IMR-90 (cell line): ENCODE results near the gene CASTOR2. TPM values are rescaled to one million over a fixed set of nuclear protein-coding genes. Genes with fewer than 3 reads are reported as not detected.
A peak's percentile ranks its signal among the peaks of the same experiment; 100 is the strongest.

ENCODE experiments used
- ATAC-seq: fragments of 200-7000 bp; cut with Tn5 transposase; 2 replicates; pipeline ENCODE4 v1.9.1; 2020; ENCODE audit warnings: low read depth, mild to moderate bottlenecking, moderate library complexity
- BruUV-seq: library from RNA; stranded (reverse); fragments of 400-500 nt; replicated peaks from 2 replicates; lab custom pipeline; 2021; lab: Mats Ljungman, UMichigan
- CTCF ChIA-PET: fragments of 300-600 bp; formaldehyde crosslinking; extraction: SDS; loops from one replicate; lab custom pipeline; 2021; ENCODE audit warnings: antibody characterized with exemption; lab: Yijun Ruan, JAX
- POLR2A ChIA-PET: fragments of 300-600 bp; sonication (Branson Sonifier 250); formaldehyde crosslinking; loops from one replicate; lab custom pipeline; 2022; ENCODE audit warnings: antibody characterized with exemption; ENCODE audit not compliant: unreplicated experiment; lab: Charles Lee
- DNase-seq: peaks from one replicate; pipeline ENCODE4 v3.0.0; 2013
- H2AFZ ChIP-seq: replicated peaks from 2 replicates; pipeline ENCODE3; 2013; ENCODE audit warnings: low read length, mild to moderate bottlenecking; ENCODE audit not compliant: poor library complexity
- H2AK5ac ChIP-seq: 2 replicates; pipeline ENCODE4 v1.6.1; 2013; ENCODE audit warnings: low read depth, low read length, inconsistent platforms
- H2AK9ac ChIP-seq: replicated peaks from 2 replicates; pipeline ENCODE3; 2013; ENCODE audit warnings: mild to moderate bottlenecking, low read depth, low read length, moderate library complexity; ENCODE audit not compliant: poor library complexity
- H2BK120ac ChIP-seq: 2 replicates; pipeline ENCODE4 v1.6.1; 2013; ENCODE audit warnings: low read depth, low read length, inconsistent platforms
- H2BK15ac ChIP-seq: 3 replicates; pipeline ENCODE4 v1.6.1; 2013; ENCODE audit warnings: low read depth, low read length, inconsistent platforms
- H2BK20ac ChIP-seq: 2 replicates; pipeline ENCODE4 v1.6.1; 2013; ENCODE audit warnings: low read depth, mild to moderate bottlenecking, inconsistent platforms, low read length, moderate library complexity
- H2BK5ac ChIP-seq: 2 replicates; pipeline ENCODE4 v1.6.1; 2013; ENCODE audit warnings: mild to moderate bottlenecking, low read depth, low read length, inconsistent platforms; ENCODE audit not compliant: poor library complexity, severe bottlenecking
- H3K14ac ChIP-seq: replicated peaks from 2 replicates; pipeline ENCODE4 v1.6.1; 2013; ENCODE audit warnings: low read depth, low read length, inconsistent platforms
- H3K18ac ChIP-seq: 2 replicates; pipeline ENCODE4 v1.6.1; 2013; ENCODE audit warnings: low read depth, low read length, control low read depth
- H3K23ac ChIP-seq: 2 replicates; pipeline ENCODE4 v1.6.1; 2013; ENCODE audit warnings: low read depth, low read length, inconsistent platforms
- H3K27ac ChIP-seq: 2 replicates; pipeline ENCODE4 v1.5.1; 2013; ENCODE audit warnings: mild to moderate bottlenecking, control low read depth, low read length; ENCODE audit not compliant: insufficient read depth
- H3K27me3 ChIP-seq: 2 replicates; pipeline ENCODE4 v1.6.1; 2013; ENCODE audit warnings: low read length; ENCODE audit not compliant: control insufficient read depth, insufficient read depth
- H3K36me3 ChIP-seq: 2 replicates; pipeline ENCODE4 v1.6.1; 2013; ENCODE audit warnings: low read length, mixed read lengths; ENCODE audit not compliant: control insufficient read depth, insufficient read depth
- H3K4ac ChIP-seq: 2 replicates; pipeline ENCODE4 v1.6.1; 2013; ENCODE audit warnings: low read depth, low read length, inconsistent platforms
- H3K4me1 ChIP-seq: 2 replicates; pipeline ENCODE4 v1.6.1; 2013; ENCODE audit warnings: low read length, mixed read lengths; ENCODE audit not compliant: control insufficient read depth, insufficient read depth
- H3K4me2 ChIP-seq: 2 replicates; pipeline ENCODE4 v1.6.1; 2013; ENCODE audit warnings: low read depth, mild to moderate bottlenecking, control low read depth, low read length, moderate library complexity
- H3K4me3 ChIP-seq: 2 replicates; pipeline ENCODE4 v1.5.1; 2013; ENCODE audit warnings: low read depth, mild to moderate bottlenecking, control low read depth, low read length, moderate library complexity; ENCODE audit not compliant: insufficient read depth
- H3K56ac ChIP-seq: 2 replicates; pipeline ENCODE4 v1.6.1; 2013; ENCODE audit warnings: low read length, inconsistent platforms; ENCODE audit not compliant: insufficient read depth; ENCODE audit errors: extremely low read depth
- H3K79me1 ChIP-seq, 2 experiments: 2 replicates each; pipeline ENCODE4 v1.6.1; 2013; ENCODE audit warnings: low read length in 2 of 2, inconsistent platforms in 1 of 2, low read depth in 1 of 2
- H3K9ac ChIP-seq: 2 replicates; pipeline ENCODE4 v1.6.1; 2013; ENCODE audit warnings: low read depth, low read length, control low read depth
- H3K9me1 ChIP-seq: 2 replicates; pipeline ENCODE4 v1.6.1; 2013; ENCODE audit warnings: low read length, inconsistent platforms; ENCODE audit not compliant: insufficient read depth
- H3K9me3 ChIP-seq: 2 replicates; pipeline ENCODE4 v1.6.1; 2013; ENCODE audit warnings: low read length; ENCODE audit not compliant: control insufficient read depth, insufficient read depth
- H4K20me1 ChIP-seq: 2 replicates; pipeline ENCODE4 v1.6.1; 2013; ENCODE audit warnings: low read length, inconsistent platforms; ENCODE audit not compliant: insufficient read depth
- H4K5ac ChIP-seq: 2 replicates; pipeline ENCODE4 v1.6.1; 2013; ENCODE audit warnings: mild to moderate bottlenecking, low read depth, low read length, control low read depth
- H4K8ac ChIP-seq, 2 experiments: 2 replicates each; pipeline ENCODE4 v1.6.1; 2013; ENCODE audit warnings: low read depth in 2 of 2, low read length in 2 of 2, control low read depth in 1 of 2, inconsistent platforms in 1 of 2
- H4K91ac ChIP-seq: 2 replicates; pipeline ENCODE4 v1.6.1; 2013; ENCODE audit warnings: low read depth, low read length, inconsistent platforms; ENCODE audit not compliant: insufficient read depth
- FOS ChIP-seq: fragments of 150-350 bp; IDR thresholded peaks from 2 replicates; pipeline ENCODE4 v1.6.1; 2016; ENCODE audit warnings: low read depth, low read length
- USF2 ChIP-seq: fragments of 150-350 bp; IDR thresholded peaks from 2 replicates; pipeline ENCODE4 v1.6.1; 2017; ENCODE audit warnings: mild to moderate bottlenecking, antibody characterized with exemption, low read length, low read depth
- WGBS, 2 experiments: methylation state at CpG; one replicate each; pipeline versions ENCODE4 v1.1.5 to v1.1.7; 2013; ENCODE audit warnings: missing lambda C conversion rate in 2 of 2; ENCODE audit not compliant: insufficient read length in 1 of 2; ENCODE audit errors: extremely low coverage in 2 of 2; 5-methylcytosine and 5-hydroxymethylcytosine counted together
- dilution Hi-C: fragments of 300-500 bp; cut with HindIII; formaldehyde crosslinking; loops from one replicate; pipeline ENCODE4 v1.14.3; 2018; ENCODE audit warnings: low sequenced_read_pairs; ENCODE audit not compliant: unreplicated experiment
- in situ Hi-C: fragments of 300-500 bp; cut with MboI; formaldehyde crosslinking; loops from 3 replicates; pipeline ENCODE4 v1.14.3; 2019; ENCODE audit warnings: low sequenced_read_pairs, inconsistent platforms, mixed read lengths
- intact Hi-C: fragments of 100-400 bp; cut with micrococcal nuclease; formaldehyde crosslinking; loops from 2 replicates; pipeline ENCODE4 v1.10.0; 2022
- polyA plus RNA-seq, 3 experiments: library from polyadenylated mRNA; depleted of rRNA; stranded (reverse); fragments of >200 nt; gene quantifications; 2 replicates each; pipeline ENCODE4 v1.2.3, GENCODE V29; 2012; ENCODE audit warnings: low replicate concordance in 1 of 3
- total RNA-seq: library from RNA; depleted of rRNA; stranded (reverse); fragments of >200 nt; gene quantifications from 2 replicates; pipeline ENCODE4 v1.2.3, GENCODE V29; 2012
- TF ChIP-seq, protein P1 (sequence below): fragments of 150-350 bp; IDR thresholded peaks from 2 replicates; pipeline ENCODE4 v1.6.1; 2016; ENCODE audit warnings: low read depth, mild to moderate bottlenecking, low read length, moderate library complexity, borderline replicate concordance

The CASTOR2 gene
- total and polyA plus RNA-seq, 2 of the 4 experiments (the other 2 are of a cell fraction), result 5.2 to 8.0 TPM

- H4K8ac ChIP-seq, result peak overlapping the region in 1 of 2 experiments; percentile 43; a peak in 2 of 4 replicates
- H3K9me1 ChIP-seq, result peaks cover 39% of the 10 kb centered on the region
- no peak overlapping the region for H2AK9ac ChIP-seq
- intact Hi-C loops (no loop called here), in situ Hi-C loops (no loop called here), dilution Hi-C loops (no loop called here)
- TF ChIP-seq FOS, result 0 out of 2 replicates have a peak, but pooled peaks have one; percentile 14
- TF ChIP-seq, protein P1, sequence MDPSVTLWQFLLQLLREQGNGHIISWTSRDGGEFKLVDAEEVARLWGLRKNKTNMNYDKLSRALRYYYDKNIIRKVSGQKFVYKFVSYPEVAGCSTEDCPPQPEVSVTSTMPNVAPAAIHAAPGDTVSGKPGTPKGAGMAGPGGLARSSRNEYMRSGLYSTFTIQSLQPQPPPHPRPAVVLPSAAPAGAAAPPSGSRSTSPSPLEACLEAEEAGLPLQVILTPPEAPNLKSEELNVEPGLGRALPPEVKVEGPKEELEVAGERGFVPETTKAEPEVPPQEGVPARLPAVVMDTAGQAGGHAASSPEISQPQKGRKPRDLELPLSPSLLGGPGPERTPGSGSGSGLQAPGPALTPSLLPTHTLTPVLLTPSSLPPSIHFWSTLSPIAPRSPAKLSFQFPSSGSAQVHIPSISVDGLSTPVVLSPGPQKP, result no peak
- peak; percentile 43 for TF ChIP-seq USF2
- H2BK120ac ChIP-seq, result no peak overlapping the region
- peaks cover 19 to 54% of the 10 kb centered on the region in 2 experiments for H3K79me1 ChIP-seq
- no peak overlapping the region for H3K14ac ChIP-seq
- no peak overlapping the region for H3K4me3 ChIP-seq
- no peak overlapping the region for H4K91ac ChIP-seq
- peak overlapping the region; percentile 16; the same call in 1 of the 2 replicates for H3K27ac ChIP-seq
- POLR2A ChIA-PET, result no interaction called here
- CTCF ChIA-PET, result no interaction called here
- no peaks in the 10 kb centered on the region for H3K9me3 ChIP-seq
- H2AK5ac ChIP-seq, result no peak overlapping the region
- peak; percentile 95 for DNase-seq
- no peak overlapping the region for H2AFZ ChIP-seq
- no peak overlapping the region for H3K4ac ChIP-seq
- no peak overlapping the region for H2BK20ac ChIP-seq
- no peak overlapping the region for H4K5ac ChIP-seq
- no peaks in the 10 kb centered on the region for H3K27me3 ChIP-seq
- H3K36me3 ChIP-seq, result peaks cover 48% of the 10 kb centered on the region
- H3K4me1 ChIP-seq, result peaks cover 24% of the 10 kb centered on the region
- no peak overlapping the region for H2BK15ac ChIP-seq
- H3K56ac ChIP-seq, result no peak overlapping the region
- H3K23ac ChIP-seq, result no peak overlapping the region; the same call in 1 of the 2 replicates
- H3K9ac ChIP-seq, result no peak overlapping the region
- no peak overlapping the region for H3K4me2 ChIP-seq
- H3K18ac ChIP-seq, result no peak overlapping the region
- peak; percentile 74 for ATAC-seq
- no TSS peak for BruUV-seq
- no CpG with 5 or more reads among the region's 3 CpGs for WGBS, 2 experiments
- H4K20me1 ChIP-seq, result peaks cover 9% of the 10 kb centered on the region
- H2BK5ac ChIP-seq, result peak overlapping the region; percentile 74
These were observed 90.2 kb downstream of the CASTOR2 start for GRCh38 chr7:75054744-75055143.
